Gastroesophageal sphincter (tissue), 3 donors: ENCODE measurements around the gene CASTOR1.

Experiments
- CTCF ChIP-seq, 4 experiments: fragments of 200-600 bp in 2 of 4; fragments of 450-650 bp in 2 of 4; sonication (generic) in 1 of 4; IDR thresholded peaks; one replicate each; pipeline ENCODE4 v1.5.1; 2017 to 2019; ENCODE audit warnings: antibody characterized with exemption in 4 of 4, mild to moderate bottlenecking in 2 of 4, moderate library complexity in 2 of 4
- POLR2A ChIP-seq, 2 donors: fragments of 450-650 bp; IDR thresholded peaks; one replicate each; pipeline ENCODE4 v1.6.1; 2017; ENCODE audit warnings: antibody characterized with exemption in 2 of 2, mild to moderate bottlenecking in 2 of 2, moderate library complexity in 1 of 2
- POLR2AphosphoS5 ChIP-seq: sonication (generic); formaldehyde crosslinking; IDR thresholded peaks from one replicate; pipeline ENCODE4 v1.6.1; 2017; ENCODE audit warnings: antibody characterized with exemption

- no peak for TF ChIP-seq CTCF (IDR thresholded peaks at IDR 0.05)
- no peak for TF ChIP-seq POLR2AphosphoS5
- TF ChIP-seq POLR2A (IDR thresholded peaks at IDR 0.05), result no peak
These were observed 10.0 kb upstream of the CASTOR1 start for GRCh38 chr22:30299322-30299721.
